GM12891 (cell line): ENCODE data around the gene TRIM7.

ENCODE experiments used
- POLR2A ChIP-seq: IDR thresholded peaks from 2 replicates; pipeline ENCODE4 v1.6.1; 2011; ENCODE audit warnings: low read depth, low read length, control low read depth
- POLR2AphosphoS5 ChIP-seq: IDR thresholded peaks from 2 replicates; pipeline ENCODE4 v1.6.1; 2011; ENCODE audit warnings: low read depth, low read length, control low read depth
- POU2F2 ChIP-seq: IDR thresholded peaks from 2 replicates; pipeline ENCODE4 v1.6.1; 2011; ENCODE audit warnings: low read depth, mild to moderate bottlenecking, control low read depth, low read length, moderate library complexity
- SPI1 ChIP-seq: IDR thresholded peaks from 2 replicates; pipeline ENCODE4 v1.6.1; 2011; ENCODE audit warnings: low read depth, low read length, control low read depth
- TAF1 ChIP-seq: IDR thresholded peaks from 2 replicates; pipeline ENCODE4 v1.6.1; 2011; ENCODE audit warnings: low read depth, low read length, control low read depth

- TF ChIP-seq POLR2AphosphoS5 (no peak), POLR2A (no peak), SPI1 (no peak), TAF1 (no peak), POU2F2 (no peak)
These were observed 37.0 kb downstream of the TRIM7 start for GRCh38 chr5:181167814-181168488.
